BE2C (cell line): Measurements from ENCODE around the gene LNX2.

ENCODE experiments used
- DNase-seq: peaks from one replicate; pipeline ENCODE4 v3.0.0-alpha.2; 2020
- H3K27me3 ChIP-seq: fragments of 250-450 bp; sonication (Bioruptor Pico); 2 replicates; pipeline ENCODE4 v1.5.1; 2020; ENCODE audit warnings: mild to moderate bottlenecking
- H3K36me3 ChIP-seq: fragments of 250-450 bp; sonication (Bioruptor Pico); 2 replicates; pipeline ENCODE4 v1.5.1; 2020; ENCODE audit warnings: mild to moderate bottlenecking
- H3K4me1 ChIP-seq: fragments of 250-450 bp; sonication (Bioruptor Pico); 2 replicates; pipeline ENCODE4 v1.5.1; 2020
- H3K4me3 ChIP-seq: 2 replicates; pipeline ENCODE4 v1.5.1; 2011; ENCODE audit warnings: low read depth, low read length
- H3K9me3 ChIP-seq: fragments of 250-450 bp; sonication (Bioruptor Pico); 2 replicates; pipeline ENCODE4 v1.5.1; 2020
- CTCF ChIP-seq: IDR thresholded peaks from 2 replicates; pipeline ENCODE4 v1.5.1; 2012; ENCODE audit warnings: mild to moderate bottlenecking, low read depth, low read length

Gene LNX2

GRCh38 chr13:27562457-27562856 is 57.9 kb downstream of the LNX2 start:
- Histone ChIP-seq H3K27me3 (no peaks in the 10 kb centered on the region), H3K9me3 (no peaks in the 10 kb centered on the region), H3K36me3 (peaks cover 3% of the 10 kb centered on the region), H3K4me1 (no peaks in the 10 kb centered on the region; the same call in 1 of the 2 replicates), H3K4me3 (no peak overlapping the region)
- no peak for DNase-seq
- TF ChIP-seq CTCF = no peak

- Histone ChIP-seq H3K4me1 (no peaks in the 10 kb centered on the region; the same call in 1 of the 2 replicates), H3K4me3 (no peak overlapping the region), H3K27me3 (no peaks in the 10 kb centered on the region), H3K9me3 (no peaks in the 10 kb centered on the region), H3K36me3 (peaks cover 10% of the 10 kb centered on the region)
- DNase-seq = no peak
- no peak for TF ChIP-seq CTCF
Observed at GRCh38 chr13:27559719-27560118, 60.6 kb downstream of the LNX2 start.

- Histone ChIP-seq H3K27me3 (no peaks in the 10 kb centered on the region), H3K4me1 (peaks cover 5% of the 10 kb centered on the region), H3K9me3 (no peaks in the 10 kb centered on the region), H3K4me3 (no peak overlapping the region), H3K36me3 (peaks cover 14% of the 10 kb centered on the region)
- DNase-seq = no peak
- no peak for TF ChIP-seq CTCF
Observed at GRCh38 chr13:27556109-27556508, 64.2 kb downstream of the LNX2 start.

- TF ChIP-seq CTCF = no peak
- Histone ChIP-seq H3K4me3 (no peak overlapping the region), H3K27me3 (no peaks in the 10 kb centered on the region), H3K4me1 (peaks cover 8% of the 10 kb centered on the region), H3K9me3 (no peaks in the 10 kb centered on the region), H3K36me3 (peaks cover 22% of the 10 kb centered on the region)
- DNase-seq = no peak
Observed at GRCh38 chr13:27551562-27551961, 68.8 kb downstream of the LNX2 start.

- TF ChIP-seq CTCF = no peak
- Histone ChIP-seq H3K36me3 (peaks cover 11% of the 10 kb centered on the region), H3K4me3 (no peak overlapping the region), H3K4me1 (peaks cover 8% of the 10 kb centered on the region), H3K27me3 (no peaks in the 10 kb centered on the region), H3K9me3 (no peaks in the 10 kb centered on the region)
- no peak for DNase-seq
Observed at GRCh38 chr13:27549406-27549981, 70.8 kb downstream of the LNX2 start.

GRCh38 chr13:27542220-27542619 is 78.1 kb downstream of the LNX2 start:
- H3K36me3 ChIP-seq = no peaks in the 10 kb centered on the region
- H3K4me3 ChIP-seq = no peak overlapping the region
- H3K27me3 ChIP-seq = no peaks in the 10 kb centered on the region
- no peak for DNase-seq
- no peaks in the 10 kb centered on the region for H3K4me1 ChIP-seq
- H3K9me3 ChIP-seq = no peaks in the 10 kb centered on the region
- no peak for TF ChIP-seq CTCF
